ENCODE data around the gene EPS8L3. TPM values are rescaled to one million over a fixed set of nuclear protein-coding genes. Genes with fewer than 3 reads are reported as not detected.

Gene EPS8L3
- total and polyA plus RNA-seq, 9 of the 15 experiments (the other 6 are each of a cell fraction or from before 2014, with no cell fraction given) = 0.09 to 0.42 (median 0.14) TPM; not detected in 5

DNA sequence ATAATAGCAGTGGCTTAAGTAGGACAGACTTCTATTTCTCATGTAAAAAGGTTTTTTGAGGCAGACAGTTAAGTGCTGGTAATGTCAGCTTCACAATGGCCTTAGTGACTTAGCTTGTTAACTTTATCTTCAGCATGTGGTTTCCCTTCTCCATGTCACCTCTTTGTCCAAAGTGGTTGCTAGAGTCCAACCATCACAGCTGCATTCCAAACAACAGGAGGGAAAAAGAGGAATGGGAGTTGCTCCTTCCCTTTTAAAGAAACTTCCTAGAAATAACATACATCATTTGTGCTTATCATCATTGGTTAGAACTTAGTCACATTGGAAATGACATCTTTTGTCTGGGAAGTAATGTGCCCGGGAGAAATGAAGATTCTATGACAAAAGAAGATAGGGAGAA is 41.8 kb downstream of the EPS8L3 start:
- POLR2A ChIA-PET = interaction anchor here (0.7 to 1.7 kb wide), 2 partner anchors 52 to 692 kb away, joined by 3 to 4 read pairs; no protein-coding TSS in a partner anchor
- FAIRE-seq (no peak), ATAC-seq (no peak), DNase-seq (ENCODE audit: extremely low read depth in 1 of 4, low spot score in 3 of 4) (no peak)
- no peak overlapping the region for H3K9ac ChIP-seq (ENCODE audit: insufficient read depth in 1 of 2, low read depth in 2 of 2, low read length in 2 of 2)
- WGBS (ENCODE audit: insufficient coverage, low coverage, missing lambda C conversion rate) = 64% methylated on average over 1 of the region's 1 CpG
- H3K79me2 ChIP-seq (ENCODE audit: control insufficient read depth, insufficient read depth, low read length) = no peaks in the 10 kb centered on the region
- no peaks in the 10 kb centered on the region for H3K36me3 ChIP-seq (ENCODE audit: control insufficient read depth, insufficient read depth, low read length)
- in situ Hi-C loops (cut with MboI) (no loop called here), intact Hi-C loops (cut with micrococcal nuclease) (no loop called here)
- BruUV-seq (replicated peaks) = no TSS peak
- no peak overlapping the region for H2AFZ ChIP-seq (ENCODE audit: low read depth, low read length)
- H3K27ac ChIP-seq (ENCODE audit: extremely low read depth, low read depth, low read length) = no peak overlapping the region
- CTCF ChIA-PET (ENCODE audit: low intra/inter-chr PET ratio) = no interaction called here
- H4K20me1 ChIP-seq (replicated peaks; ENCODE audit: control insufficient read depth, insufficient read depth, low read length) = no peaks in the 10 kb centered on the region
- no peak overlapping the region for H3K4me2 ChIP-seq (ENCODE audit: insufficient read depth, low read length)
- H3K9me1 ChIP-seq (ENCODE audit: control insufficient read depth, insufficient read depth, low read length) = no peaks in the 10 kb centered on the region
- H3K9me3 ChIP-seq (replicated peaks; ENCODE audit: control insufficient read depth, insufficient read depth, low read depth, low read length) = peaks cover 10% of the 10 kb centered on the region
- no peaks in the 10 kb centered on the region for H3K27me3 ChIP-seq (ENCODE audit: control insufficient read depth in 2 of 2, insufficient read depth in 2 of 2, low read length in 2 of 2)
- no peak overlapping the region for H3K4me3 ChIP-seq
- peaks cover 5 to 31% of the 10 kb centered on the region in 2 experiments; a peak in 4 of 5 replicates for H3K4me1 ChIP-seq (replicated peaks in 1 of 2; ENCODE audit: control insufficient read depth in 2 of 2, insufficient read depth in 2 of 2, low read length in 2 of 2)
- 0 out of 3 replicates have a peak, but pooled peaks of 1 of the 2 experiments have one; percentile 22 for TF ChIP-seq CBX3 (IDR thresholded peaks at IDR 0.05; ENCODE audit: borderline replicate concordance in 1 of 2, low read length in 2 of 2)
- no peak for TF ChIP-seq MXI1 (IDR thresholded peaks at IDR 0.05; ENCODE audit: low read depth, low read length)
- no peak for TF ChIP-seq PYGO2 (tag; IDR thresholded peaks at IDR 0.05)
- no peak for TF ChIP-seq CHD4 (IDR thresholded peaks at IDR 0.05; ENCODE audit: insufficient read depth, insufficient replicate concordance, low read depth, low read length, poor library complexity, severe bottlenecking)
- no peak for TF ChIP-seq NR3C1 (CRISPR knock-in tag; IDR thresholded peaks at IDR 0.05)
- no peak for TF ChIP-seq ZFP1 (CRISPR knock-in tag; IDR thresholded peaks at IDR 0.05)
- TF ChIP-seq, protein P1, sequence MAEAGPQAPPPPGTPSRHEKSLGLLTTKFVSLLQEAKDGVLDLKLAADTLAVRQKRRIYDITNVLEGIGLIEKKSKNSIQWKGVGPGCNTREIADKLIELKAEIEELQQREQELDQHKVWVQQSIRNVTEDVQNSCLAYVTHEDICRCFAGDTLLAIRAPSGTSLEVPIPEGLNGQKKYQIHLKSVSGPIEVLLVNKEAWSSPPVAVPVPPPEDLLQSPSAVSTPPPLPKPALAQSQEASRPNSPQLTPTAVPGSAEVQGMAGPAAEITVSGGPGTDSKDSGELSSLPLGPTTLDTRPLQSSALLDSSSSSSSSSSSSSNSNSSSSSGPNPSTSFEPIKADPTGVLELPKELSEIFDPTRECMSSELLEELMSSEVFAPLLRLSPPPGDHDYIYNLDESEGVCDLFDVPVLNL (CRISPR knock-in tag; IDR thresholded peaks at IDR 0.05; ENCODE audit: low read depth) = no peak
- TF ChIP-seq ZNF583 (CRISPR knock-in tag; IDR thresholded peaks at IDR 0.05) = no peak
- TF ChIP-seq PHB (CRISPR knock-in tag; IDR thresholded peaks at IDR 0.05) = no peak
- TF ChIP-seq SMARCA5 (IDR thresholded peaks at IDR 0.05) = peak; percentile 72; the same call in 1 of the 2 replicates
- TF ChIP-seq SAFB2 (IDR thresholded peaks at IDR 0.05; ENCODE audit: borderline replicate concordance, low read depth, low read length, severe bottlenecking) = no peak
- no peak for TF ChIP-seq BRD9 (IDR thresholded peaks at IDR 0.05; ENCODE audit: low read depth, partially characterized antibody)
- no peak for TF ChIP-seq ILK (tag; IDR thresholded peaks at IDR 0.05; ENCODE audit: borderline replicate concordance, low read depth)
- peak in 1 of 2 experiments; percentile 40; a peak in 1 of 4 replicates for TF ChIP-seq KDM1A (IDR thresholded peaks at IDR 0.05)
- 0 out of 2 replicates have a peak, but pooled peaks have one; percentile 31 for TF ChIP-seq TRIM28 (IDR thresholded peaks at IDR 0.05)
- TF ChIP-seq MLX (CRISPR knock-in tag; conservative IDR thresholded peaks at IDR 0.05) = no peak
- no peak for TF ChIP-seq ZNF609 (CRISPR knock-in tag; IDR thresholded peaks at IDR 0.05; ENCODE audit: borderline replicate concordance)
